ENCODE measurements around the gene HLA-E.
"Not testable (repeated sequence)": the region's sequence is repeated elsewhere in the genome, so short reads cannot be mapped to it uniquely, and the experiment has no call there.

The HLA-E gene

DNA sequence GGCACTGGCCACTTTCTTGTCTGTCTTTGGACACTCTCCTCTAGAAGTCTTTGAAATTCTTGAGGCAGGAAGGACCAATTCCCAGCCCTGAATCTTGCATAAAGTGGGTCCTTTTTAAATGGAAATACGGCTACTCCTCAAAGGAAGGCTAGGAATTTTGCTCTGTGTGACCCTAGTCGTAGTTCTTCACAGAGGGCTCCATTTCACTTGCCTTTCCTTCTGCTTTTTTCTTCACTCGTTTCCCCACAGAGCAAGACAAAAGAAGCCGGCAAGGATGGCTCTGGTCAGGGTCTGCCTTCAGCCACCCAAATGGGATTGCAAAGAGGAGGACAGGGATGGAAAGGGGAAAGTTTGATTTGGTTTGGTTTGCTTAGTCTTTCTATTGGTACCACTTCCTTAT lies 25.8 kb downstream of the HLA-E start:
- Histone ChIP-seq H3K36me3 (ENCODE audit: insufficient read depth, insufficient read length, low read length) (no peaks in the 10 kb centered on the region), H3K4me1 (ENCODE audit: insufficient read depth, insufficient read length) (no peaks in the 10 kb centered on the region), H3K4me3 (ENCODE audit: insufficient read length, low read depth) (no peak overlapping the region), H3K9ac (ENCODE audit: insufficient read length, low read depth) (peak overlapping the region; percentile 33), H3K9me3 (ENCODE audit: insufficient read depth, low read length) (no peaks in the 10 kb centered on the region; the same call in 1 of the 2 replicates), H3K27me3 (ENCODE audit: insufficient read depth, insufficient read length) (no peaks in the 10 kb centered on the region)
- TF ChIP-seq ZNF274 (IDR thresholded peaks at IDR 0.05; ENCODE audit: low read depth, low read length): no peak
- TF ChIP-seq YY1 (IDR thresholded peaks at IDR 0.05; ENCODE audit: insufficient read depth, insufficient read length): no peak
- TF ChIP-seq SUZ12 (IDR thresholded peaks at IDR 0.05; ENCODE audit: extremely low read depth, insufficient read depth, insufficient read length): no peak
- DNase-seq (ENCODE audit: low read depth, low spot score): peak; percentile 48

DNA sequence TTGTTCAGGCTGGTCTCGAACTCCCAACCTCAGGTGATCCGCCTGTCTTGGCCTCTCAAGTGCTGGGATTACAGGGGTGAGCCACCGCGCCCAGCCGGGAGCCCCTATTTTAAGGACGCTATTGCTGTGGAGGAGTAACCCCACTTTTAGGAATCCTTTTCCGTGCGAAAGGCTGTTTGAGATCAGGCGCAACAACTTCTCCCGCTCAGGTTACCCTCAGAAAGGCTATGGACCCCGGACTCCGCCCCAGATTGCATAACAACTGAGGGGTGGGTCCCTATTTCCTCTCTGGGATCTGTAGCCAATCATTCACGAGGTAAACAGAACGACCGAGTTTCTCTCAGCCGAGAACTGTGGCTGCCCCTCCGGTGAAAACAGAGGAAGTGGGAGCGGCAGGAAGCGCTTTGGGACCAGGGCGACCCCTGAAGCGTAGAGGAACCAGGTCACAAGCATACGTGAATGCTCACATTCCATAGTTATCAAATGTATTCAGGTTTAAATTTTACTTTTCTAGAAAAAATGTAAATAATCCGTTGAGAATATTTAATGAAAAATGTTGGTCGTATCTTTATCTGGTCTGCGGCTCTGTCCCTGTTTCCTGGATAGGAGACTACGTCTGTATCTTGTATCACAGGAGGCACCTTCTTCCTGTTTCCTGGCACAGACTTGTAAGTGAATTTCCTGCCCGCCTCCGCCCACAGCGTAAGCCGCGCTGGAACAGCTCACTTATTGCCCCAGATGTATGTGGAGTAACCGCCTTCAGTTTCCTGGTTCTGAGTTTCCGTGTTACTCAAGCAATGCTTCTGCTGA lies 26.8 kb downstream of the HLA-E start:
- Histone ChIP-seq H3K9ac (ENCODE audit: insufficient read length, low read depth) (peak overlapping the region; percentile 56), H3K4me3 (ENCODE audit: insufficient read length, low read depth) (peak overlapping the region; percentile 52), H3K4me1 (ENCODE audit: insufficient read depth, insufficient read length) (no peaks in the 10 kb centered on the region), H3K9me3 (ENCODE audit: insufficient read depth, low read length) (no peaks in the 10 kb centered on the region; the same call in 1 of the 2 replicates), H3K36me3 (ENCODE audit: insufficient read depth, insufficient read length, low read length) (no peaks in the 10 kb centered on the region), H3K27me3 (ENCODE audit: insufficient read depth, insufficient read length) (no peaks in the 10 kb centered on the region)
- no peak for TF ChIP-seq ZNF274 (IDR thresholded peaks at IDR 0.05; ENCODE audit: low read depth, low read length)
- TF ChIP-seq YY1 (IDR thresholded peaks at IDR 0.05; ENCODE audit: insufficient read depth, insufficient read length): no peak
- no peak for TF ChIP-seq SUZ12 (IDR thresholded peaks at IDR 0.05; ENCODE audit: extremely low read depth, insufficient read depth, insufficient read length)
- DNase-seq (ENCODE audit: low read depth, low spot score): peak; percentile 80

DNA sequence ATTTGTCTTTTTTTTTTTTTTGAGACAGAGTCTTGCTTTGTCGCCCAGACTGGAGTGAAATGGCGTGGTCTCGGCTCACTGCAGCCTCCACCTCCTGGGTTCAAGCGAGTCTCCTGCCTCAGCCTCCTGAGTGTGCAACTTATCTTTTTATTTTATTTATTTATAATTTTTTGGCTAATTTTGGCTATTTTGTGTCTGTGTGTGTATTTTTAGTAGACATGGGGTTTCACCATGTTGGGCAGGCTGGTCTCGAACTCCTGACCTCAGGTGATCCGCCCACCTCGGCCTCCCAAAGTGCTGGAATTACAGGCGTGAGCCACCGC lies 27.4 kb downstream of the HLA-E start:
- peak overlapping the region; percentile 45 for H3K4me3 ChIP-seq (ENCODE audit: insufficient read length, low read depth)
- not testable (repeated sequence) for H3K27me3 ChIP-seq (ENCODE audit: insufficient read depth, insufficient read length); H3K36me3 ChIP-seq (ENCODE audit: insufficient read depth, insufficient read length, low read length); H3K9me3 ChIP-seq (ENCODE audit: insufficient read depth, low read length); DNase-seq (ENCODE audit: low read depth, low spot score); H3K4me1 ChIP-seq (ENCODE audit: insufficient read depth, insufficient read length)
- H3K9ac ChIP-seq (ENCODE audit: insufficient read length, low read depth): peak overlapping the region; percentile 56

DNA sequence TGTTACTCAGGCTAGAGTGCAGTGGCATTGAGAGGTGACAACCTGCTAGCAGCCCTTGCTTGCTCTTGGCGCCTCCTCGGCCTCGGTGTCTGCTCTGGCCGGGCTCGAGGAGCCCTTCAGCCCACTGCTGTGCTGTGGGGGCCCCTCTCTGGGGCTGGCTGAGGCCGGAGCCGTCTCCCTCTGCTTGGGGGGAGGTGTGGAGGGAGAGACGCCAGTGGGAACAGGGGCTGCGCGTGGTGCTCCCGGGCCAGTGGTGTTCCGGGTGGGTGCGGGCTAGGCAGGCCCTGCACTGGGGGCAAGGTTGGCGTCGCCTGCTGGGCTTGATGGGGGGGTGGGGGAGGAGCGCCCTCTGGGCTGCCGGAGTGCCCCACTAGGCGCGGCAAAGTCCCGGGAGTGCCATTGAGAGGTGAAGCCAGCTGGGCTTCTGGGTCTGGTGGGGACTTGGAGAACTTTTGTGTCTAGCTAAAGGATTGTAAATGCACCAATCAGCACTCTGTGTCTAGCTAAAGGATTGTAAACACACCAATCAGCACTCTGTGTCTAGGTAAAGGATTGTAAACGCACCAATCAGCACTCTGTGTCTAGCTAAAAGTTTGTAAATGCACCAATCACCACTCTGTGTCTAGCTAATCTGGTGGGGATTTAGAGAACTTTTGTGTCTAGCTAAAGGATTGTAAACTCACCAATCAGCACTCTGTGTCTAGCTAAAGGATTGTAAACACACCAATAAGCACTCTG lies 28.6 kb downstream of the HLA-E start:
- DNase-seq (ENCODE audit: low read depth, low spot score); H3K9me3 ChIP-seq (ENCODE audit: insufficient read depth, low read length); H3K4me3 ChIP-seq (ENCODE audit: insufficient read length, low read depth); H3K36me3 ChIP-seq (ENCODE audit: insufficient read depth, insufficient read length, low read length); H3K27me3 ChIP-seq (ENCODE audit: insufficient read depth, insufficient read length); H3K9ac ChIP-seq (ENCODE audit: insufficient read length, low read depth); H3K4me1 ChIP-seq (ENCODE audit: insufficient read depth, insufficient read length): not testable (repeated sequence)

- not testable (repeated sequence) for H3K4me1 ChIP-seq (ENCODE audit: insufficient read depth, insufficient read length); H3K27me3 ChIP-seq (ENCODE audit: insufficient read depth, insufficient read length); DNase-seq (ENCODE audit: low read depth, low spot score); H3K36me3 ChIP-seq (ENCODE audit: insufficient read depth, insufficient read length, low read length); H3K9ac ChIP-seq (ENCODE audit: insufficient read length, low read depth); H3K4me3 ChIP-seq (ENCODE audit: insufficient read length, low read depth); H3K9me3 ChIP-seq (ENCODE audit: insufficient read depth, low read length)
Measured at GRCh38 chr6:30518505-30519145, 29.3 kb downstream of the HLA-E start.

- no peaks in the 10 kb centered on the region for H3K27me3 ChIP-seq (ENCODE audit: insufficient read depth, insufficient read length)
- H3K9ac ChIP-seq (ENCODE audit: insufficient read length, low read depth): no peak overlapping the region
- H3K36me3 ChIP-seq (ENCODE audit: insufficient read depth, insufficient read length, low read length): no peaks in the 10 kb centered on the region
- TF ChIP-seq ZNF274 (IDR thresholded peaks at IDR 0.05; ENCODE audit: low read depth, low read length) (no peak), YY1 (IDR thresholded peaks at IDR 0.05; ENCODE audit: insufficient read depth, insufficient read length) (no peak), SUZ12 (IDR thresholded peaks at IDR 0.05; ENCODE audit: extremely low read depth, insufficient read depth, insufficient read length) (no peak)
- H3K4me1 ChIP-seq (ENCODE audit: insufficient read depth, insufficient read length): no peaks in the 10 kb centered on the region
- no peak overlapping the region for H3K4me3 ChIP-seq (ENCODE audit: insufficient read length, low read depth)
- H3K9me3 ChIP-seq (ENCODE audit: insufficient read depth, low read length): no peaks in the 10 kb centered on the region; the same call in 1 of the 2 replicates
- no peak for DNase-seq (ENCODE audit: low read depth, low spot score)
Measured at GRCh38 chr6:30520522-30520921, 31.2 kb downstream of the HLA-E start.

DNA sequence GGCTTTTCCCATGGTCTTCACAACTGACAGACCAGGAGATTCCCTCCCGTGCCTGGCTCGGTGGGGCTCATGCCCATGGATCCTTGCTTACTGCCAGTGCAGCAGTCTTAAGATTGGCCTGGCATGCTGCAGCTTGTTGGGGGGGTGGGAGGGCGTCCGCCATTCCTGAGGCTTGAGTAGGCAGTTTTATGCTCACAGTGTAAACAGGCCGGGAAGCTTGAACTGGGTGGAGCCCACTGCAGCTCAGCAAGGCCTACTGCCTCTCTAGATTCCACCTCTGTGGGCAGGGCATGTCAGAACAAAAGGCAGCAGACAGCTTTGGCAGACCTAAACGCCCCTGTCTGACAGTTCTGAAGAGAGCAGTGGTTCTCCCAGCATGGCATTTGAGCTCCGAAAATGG lies 31.8 kb downstream of the HLA-E start:
- H3K36me3 ChIP-seq (ENCODE audit: insufficient read depth, insufficient read length, low read length); H3K9ac ChIP-seq (ENCODE audit: insufficient read length, low read depth); DNase-seq (ENCODE audit: low read depth, low spot score); H3K4me3 ChIP-seq (ENCODE audit: insufficient read length, low read depth); H3K4me1 ChIP-seq (ENCODE audit: insufficient read depth, insufficient read length); H3K9me3 ChIP-seq (ENCODE audit: insufficient read depth, low read length); H3K27me3 ChIP-seq (ENCODE audit: insufficient read depth, insufficient read length): not testable (repeated sequence)

DNA sequence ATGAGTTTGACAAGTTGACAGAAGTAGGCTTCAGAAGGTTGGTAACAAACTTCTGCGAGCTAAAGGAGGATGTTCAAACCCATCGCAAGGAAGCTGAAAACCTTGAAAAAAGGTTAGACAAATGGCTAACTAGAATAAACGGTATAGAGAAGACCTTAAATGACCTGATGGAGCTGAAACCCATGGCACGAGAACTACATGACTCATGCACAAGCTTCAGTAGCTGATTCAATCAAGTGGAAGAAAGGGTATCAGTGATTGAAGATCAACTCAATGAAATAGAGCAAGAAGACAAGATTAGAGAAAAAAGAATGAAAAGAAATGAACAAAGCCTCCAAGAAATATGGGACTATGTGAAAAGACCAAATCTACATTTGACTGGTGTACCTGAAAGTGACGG lies 32.6 kb downstream of the HLA-E start:
- DNase-seq (ENCODE audit: low read depth, low spot score); H3K9ac ChIP-seq (ENCODE audit: insufficient read length, low read depth); H3K4me1 ChIP-seq (ENCODE audit: insufficient read depth, insufficient read length); H3K9me3 ChIP-seq (ENCODE audit: insufficient read depth, low read length); H3K36me3 ChIP-seq (ENCODE audit: insufficient read depth, insufficient read length, low read length); H3K4me3 ChIP-seq (ENCODE audit: insufficient read length, low read depth); H3K27me3 ChIP-seq (ENCODE audit: insufficient read depth, insufficient read length): not testable (repeated sequence)

DNA sequence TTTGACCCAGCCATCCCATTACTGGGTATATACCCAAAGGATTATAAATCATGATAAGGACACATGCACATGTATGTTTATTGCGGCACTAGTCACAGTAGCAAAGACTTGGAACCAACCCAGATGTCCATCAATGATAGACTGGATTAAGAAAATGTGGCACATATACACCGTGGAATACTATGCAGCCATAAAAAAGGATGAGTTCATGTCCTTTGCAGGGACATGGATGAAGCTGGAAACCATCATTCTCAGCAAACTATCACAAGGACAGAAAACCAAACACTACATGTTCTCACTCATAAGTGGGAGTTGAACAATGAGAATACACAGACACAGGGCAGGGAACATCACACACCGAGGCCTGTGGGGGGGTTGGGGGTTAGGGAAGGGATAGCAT lies 37.1 kb downstream of the HLA-E start:
- not testable (repeated sequence) for H3K4me3 ChIP-seq (ENCODE audit: insufficient read length, low read depth); H3K36me3 ChIP-seq (ENCODE audit: insufficient read depth, insufficient read length, low read length); H3K9me3 ChIP-seq (ENCODE audit: insufficient read depth, low read length); H3K27me3 ChIP-seq (ENCODE audit: insufficient read depth, insufficient read length); H3K9ac ChIP-seq (ENCODE audit: insufficient read length, low read depth); H3K4me1 ChIP-seq (ENCODE audit: insufficient read depth, insufficient read length); DNase-seq (ENCODE audit: low read depth, low spot score)

DNA sequence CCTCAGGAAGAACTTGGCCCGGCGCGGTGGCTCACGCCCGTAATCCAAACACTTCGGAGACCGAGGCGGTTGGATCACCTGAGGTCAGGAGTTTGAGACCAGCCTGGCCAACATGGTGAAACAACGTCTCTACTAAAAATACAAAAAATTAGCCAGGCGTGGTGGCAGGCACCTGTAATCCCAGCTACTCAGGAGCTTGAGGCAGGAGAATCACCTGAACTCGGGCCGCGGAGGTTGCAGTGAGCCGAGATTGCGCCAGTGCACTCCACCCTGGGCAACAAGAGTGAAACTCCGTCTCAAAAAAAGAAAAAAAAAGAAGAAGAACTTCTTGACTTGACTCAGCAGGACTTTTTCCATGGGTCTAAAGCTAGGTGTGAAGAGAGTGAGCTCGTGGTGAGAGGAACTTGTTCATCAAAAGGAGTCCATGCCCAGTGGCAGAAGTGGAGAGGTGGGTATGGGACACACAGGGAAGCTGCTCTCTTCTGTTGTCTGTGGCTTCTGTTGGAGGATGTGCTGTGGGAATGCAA lies 40.1 kb downstream of the HLA-E start:
- not testable (repeated sequence) for H3K4me3 ChIP-seq (ENCODE audit: insufficient read length, low read depth); H3K36me3 ChIP-seq (ENCODE audit: insufficient read depth, insufficient read length, low read length); H3K4me1 ChIP-seq (ENCODE audit: insufficient read depth, insufficient read length); DNase-seq (ENCODE audit: low read depth, low spot score); H3K9me3 ChIP-seq (ENCODE audit: insufficient read depth, low read length); H3K27me3 ChIP-seq (ENCODE audit: insufficient read depth, insufficient read length); H3K9ac ChIP-seq (ENCODE audit: insufficient read length, low read depth)
